HepG2 (cell line): Measurements from ENCODE around the gene FABP1. TPM values are rescaled to one million over a fixed set of nuclear protein-coding genes. Genes with fewer than 3 reads are reported as not detected.

Source experiments
- ATAC-seq: fragments of 200-7000 bp; cut with Tn5 transposase; 3 replicates; pipeline ENCODE4 v1.9.1; 2020; ENCODE audit warnings: mild to moderate bottlenecking, moderate library complexity
- BruUV-seq: library from RNA; stranded (reverse); fragments of 400-500 nt; replicated peaks from 2 replicates; lab custom pipeline; 2021; lab: Mats Ljungman, UMichigan
- CTCF ChIA-PET: fragments of 300-600 bp; formaldehyde crosslinking; extraction: SDS; loops from one replicate; lab custom pipeline; 2021; ENCODE audit warnings: low total read pairs, inconsistent platforms, low intra/inter-chr PET ratio; lab: Yijun Ruan, JAX
- POLR2A ChIA-PET: fragments of 350-600 bp; sonication (Branson Sonifier 250); formaldehyde crosslinking; loops from one replicate; lab custom pipeline; 2020; ENCODE audit warnings: antibody characterized with exemption, inconsistent platforms; lab: Yijun Ruan, JAX
- DNase-seq: peaks from one replicate; pipeline ENCODE4 v3.0.0-alpha.2; 2015; ENCODE audit warnings: low spot score
- FAIRE-seq: peaks from 3 replicates; lab custom pipeline; 2011; peaks lifted over from hg19 to GRCh38; lab: Jason Lieb, UNC
- H2AFZ ChIP-seq: one replicate; pipeline ENCODE4 v1.6.1; 2011; ENCODE audit warnings: low read length, inconsistent platforms
- H3K27ac ChIP-seq: fragments of 300-600 bp; 3 replicates; pipeline ENCODE4 v1.8.0; 2011; ENCODE audit warnings: mixed run types, mild to moderate bottlenecking, mixed read lengths, low read length, inconsistent platforms; ENCODE audit not compliant: insufficient read depth; ENCODE audit errors: extremely low read length
- H3K27me3 ChIP-seq, 2 experiments: fragments of 200-600 bp in 1 of 2; 2 replicates in 1 of 2; 3 replicates in 1 of 2; pipeline versions ENCODE4 v1.6.0 to v1.8.0; 2011; ENCODE audit warnings: low read length in 2 of 2, mild to moderate bottlenecking in 2 of 2, moderate library complexity in 2 of 2, inconsistent platforms in 1 of 2; ENCODE audit not compliant: insufficient read depth in 2 of 2, control insufficient read depth in 1 of 2
- H3K36me3 ChIP-seq, 2 experiments: fragments of 200-600 bp in 1 of 2; replicated peaks in 1 of 2; 2 replicates in 1 of 2; 3 replicates in 1 of 2; pipeline versions ENCODE4 v1.5.1 to v1.8.0; 2011; ENCODE audit warnings: low read length in 2 of 2, inconsistent platforms in 1 of 2; ENCODE audit not compliant: insufficient read depth in 2 of 2, control insufficient read depth in 1 of 2
- H3K4me1 ChIP-seq: 2 replicates; pipeline ENCODE4 v1.5.1; 2012; ENCODE audit warnings: low read length, inconsistent platforms; ENCODE audit not compliant: insufficient read depth
- H3K4me2 ChIP-seq: 2 replicates; pipeline ENCODE4 v1.6.0; 2011; ENCODE audit warnings: low read depth, low read length, inconsistent platforms
- H3K4me3 ChIP-seq, 3 experiments: fragments of 200-600 bp in 1 of 3; sonication (generic), shearing (Covaris generic) in 1 of 3; replicated peaks in 1 of 3; 2 replicates each; pipeline ENCODE4 v1.5.1; 2011 to 2016; ENCODE audit warnings: low read length in 3 of 3, inconsistent platforms in 2 of 3, low read depth in 2 of 3, mild to moderate bottlenecking in 2 of 3, control low read depth in 1 of 3, mixed read lengths in 1 of 3; ENCODE audit not compliant: insufficient read depth in 1 of 3
- H3K79me2 ChIP-seq: one replicate; pipeline ENCODE4 v1.6.1; 2011; ENCODE audit warnings: low read length, inconsistent platforms; ENCODE audit not compliant: insufficient read depth
- H3K9ac ChIP-seq: 2 replicates; pipeline ENCODE4 v1.6.0; 2011; ENCODE audit warnings: mild to moderate bottlenecking, low read depth, low read length, inconsistent platforms; ENCODE audit not compliant: insufficient read depth
- H3K9me3 ChIP-seq: 2 replicates; pipeline ENCODE4 v1.5.1; 2012; ENCODE audit warnings: mild to moderate bottlenecking, low read length
- H4K20me1 ChIP-seq: 2 replicates; pipeline ENCODE4 v1.6.0; 2011; ENCODE audit warnings: inconsistent platforms, mild to moderate bottlenecking, low read length, moderate library complexity; ENCODE audit not compliant: insufficient read depth
- ATF1 ChIP-seq: IDR thresholded peaks from 2 replicates; pipeline ENCODE4 v1.6.1; 2016; ENCODE audit warnings: mild to moderate bottlenecking, control low read depth
- GLMP ChIP-seq: sonication (generic); formaldehyde crosslinking; IDR thresholded peaks from 2 replicates; pipeline ENCODE4 v1.9.0; 2021; ENCODE audit warnings: missing genetic modification reagents, mild to moderate bottlenecking, borderline replicate concordance
- HIVEP1 ChIP-seq: sonication (generic); formaldehyde crosslinking; IDR thresholded peaks from 2 replicates; pipeline ENCODE4 v1.4.0; 2020; ENCODE audit warnings: mild to moderate bottlenecking, missing genetic modification reagents
- HMGXB4 ChIP-seq, 2 experiments: sonication (generic) in 1 of 2; formaldehyde crosslinking in 1 of 2; IDR thresholded peaks; 2 replicates each; pipeline versions ENCODE4 v1.4.0 to v1.6.1; 2018 to 2020; ENCODE audit warnings: missing genetic modification reagents in 2 of 2, borderline replicate concordance in 1 of 2, low read depth in 1 of 2, mild to moderate bottlenecking in 1 of 2, missing biosample characterization in 1 of 2
- KDM4B ChIP-seq: sonication (generic); formaldehyde crosslinking; IDR thresholded peaks from 2 replicates; pipeline ENCODE4 v1.4.0; 2020; ENCODE audit warnings: missing genetic modification reagents
- NFYB ChIP-seq: sonication (generic); formaldehyde crosslinking; IDR thresholded peaks from 2 replicates; pipeline ENCODE4 v1.4.0; 2020; ENCODE audit warnings: missing genetic modification reagents
- PAX8 ChIP-seq: sonication (generic); formaldehyde crosslinking; IDR thresholded peaks from 2 replicates; pipeline ENCODE4 v1.8.0; 2022; ENCODE audit warnings: mild to moderate bottlenecking, missing genetic modification reagents, borderline replicate concordance
- RARG ChIP-seq: sonication (generic); formaldehyde crosslinking; IDR thresholded peaks from 2 replicates; pipeline ENCODE4 v1.4.0; 2020; ENCODE audit warnings: low read depth, mild to moderate bottlenecking, missing genetic modification reagents
- REST ChIP-seq, 2 experiments: IDR thresholded peaks; 2 replicates each; pipeline ENCODE4 v1.6.1; 2011 to 2012; ENCODE audit warnings: low read length in 2 of 2, borderline replicate concordance in 1 of 2, low read depth in 1 of 2, mild to moderate bottlenecking in 1 of 2, moderate library complexity in 1 of 2
- TERF1 ChIP-seq: sonication (generic); formaldehyde crosslinking; IDR thresholded peaks from 2 replicates; pipeline ENCODE4 v1.8.0; 2022; ENCODE audit warnings: mild to moderate bottlenecking, missing genetic modification reagents, moderate library complexity
- ZNF160 ChIP-seq: sonication (generic); formaldehyde crosslinking; IDR thresholded peaks from 2 replicates; pipeline ENCODE4 v1.8.0; 2022; ENCODE audit warnings: mild to moderate bottlenecking, inconsistent platforms, missing genetic modification reagents
- ZNF264 ChIP-seq: sonication (generic); formaldehyde crosslinking; IDR thresholded peaks from 2 replicates; pipeline ENCODE4 v1.4.0; 2020; ENCODE audit warnings: missing genetic modification reagents
- ZNF550 ChIP-seq: sonication (generic); formaldehyde crosslinking; IDR thresholded peaks from 2 replicates; pipeline ENCODE4 v1.4.0; 2020; ENCODE audit warnings: mild to moderate bottlenecking, missing genetic modification reagents, borderline replicate concordance
- ZNF713 ChIP-seq: sonication (generic); formaldehyde crosslinking; IDR thresholded peaks from 2 replicates; pipeline ENCODE4 v1.4.0; 2020; ENCODE audit warnings: mild to moderate bottlenecking, missing genetic modification reagents
- ZNF75D ChIP-seq: sonication (generic); formaldehyde crosslinking; IDR thresholded peaks from 2 replicates; pipeline ENCODE4 v1.8.1; 2023; ENCODE audit warnings: missing genetic modification reagents, mild to moderate bottlenecking, borderline replicate concordance
- ZSCAN21 ChIP-seq: sonication (generic); formaldehyde crosslinking; IDR thresholded peaks from 2 replicates; pipeline ENCODE4 v1.8.0; 2022; ENCODE audit warnings: mild to moderate bottlenecking, missing genetic modification reagents, moderate library complexity, borderline replicate concordance
- WGBS: methylation state at CpG from one replicate; pipeline ENCODE4 v1.1.6; 2017; ENCODE audit warnings: low lambda C conversion rate; 5-methylcytosine and 5-hydroxymethylcytosine counted together
- in situ Hi-C: cut with HindIII; loops from 2 replicates; pipeline ENCODE4 v1.10.0; 2017; ENCODE audit warnings: low pct_unique_long_range_greater_than_20kb; ENCODE audit not compliant: extremely low pct_ligation_motif_present
- intact Hi-C: fragments of 100-400 bp; cut with micrococcal nuclease; formaldehyde crosslinking; loops from one replicate; pipeline ENCODE4 v1.10.0; 2022; ENCODE audit not compliant: unreplicated experiment
- polyA plus RNA-seq, 8 experiments: library from polyadenylated mRNA; depleted of rRNA in 3 of 8; stranded (reverse) in 7 of 8; unstranded in 1 of 8; fragments of >200 nt; fragmentation: Illumina TruSeq in 4 of 8; extraction: Trizol in 4 of 8; gene quantifications; 2 replicates each; pipeline versions ENCODE4 v1.2.1 to v1.2.3, GENCODE V29; 2011 to 2016; ENCODE audit warnings: low read depth in 4 of 8, missing spikeins in 1 of 8, mixed read lengths in 1 of 8; ENCODE audit not compliant: insufficient read depth in 1 of 8
- total RNA-seq, 5 experiments: library from RNA; depleted of rRNA; stranded (reverse); fragments of >200 nt; fragmentation: Illumina TruSeq; extraction: Trizol; gene quantifications; 2 replicates each; pipeline ENCODE4 v1.2.3, GENCODE V29; 2016; ENCODE audit warnings: low read depth in 1 of 5

Gene FABP1
- total and polyA plus RNA-seq, 2 of the 13 experiments (the other 11 are each of a cell fraction or from before 2014, with no cell fraction given) = 644 to 1,608 TPM

GRCh38 chr2:88100489-88100858 lies 27.4 kb downstream of the FABP1 start:
- H3K27ac ChIP-seq = no peak overlapping the region
- in situ Hi-C loops = no loop called here
- WGBS = 40% methylated on average over 3 of the region's 3 CpGs
- H3K4me1 ChIP-seq = peaks cover 7% of the 10 kb centered on the region
- H3K27me3 ChIP-seq = peaks cover 3 to 34% of the 10 kb centered on the region in 2 experiments; a peak in 4 of 5 replicates
- ATAC-seq (peak; percentile 45; the same call in 2 of the 3 replicates), FAIRE-seq (no peak)
- H4K20me1 ChIP-seq = no peaks in the 10 kb centered on the region
- no peak overlapping the region for H3K4me2 ChIP-seq
- POLR2A ChIA-PET = interaction anchor here (1.1 to 1.3 kb wide), 2 partner anchors 25 to 27 kb away, joined by 4 to 6 read pairs; partner anchors contain the start of gene FABP1
- H3K9me3 ChIP-seq = no peaks in the 10 kb centered on the region
- H3K36me3 ChIP-seq = no peaks in the 10 kb centered on the region
- BruUV-seq = no TSS peak
- TF ChIP-seq KDM4B (CRISPR knock-in tag) (no peak), ZNF550 (no peak), ZSCAN21 (CRISPR knock-in tag) (no peak), RARG (CRISPR knock-in tag) (no peak), HMGXB4 (CRISPR knock-in tag; IDR thresholded peaks at IDR 0.05; ENCODE audit: borderline replicate concordance in 1 of 2, low read depth in 1 of 2) (no peak), REST (IDR thresholded peaks at IDR 0.05; ENCODE audit: borderline replicate concordance in 1 of 2, low read depth in 1 of 2, low read length in 2 of 2) (no peak), TERF1 (no peak), ZNF75D (no peak), ZNF264 (CRISPR knock-in tag) (no peak), HIVEP1 (CRISPR knock-in tag) (no peak), ZNF160 (CRISPR knock-in tag) (no peak), GLMP (CRISPR knock-in tag) (no peak), ATF1 (CRISPR knock-in tag) (no peak), PAX8 (CRISPR knock-in tag) (no peak), ZNF713 (CRISPR knock-in tag) (no peak), NFYB (CRISPR knock-in tag) (no peak)
- TF ChIP-seq, all 625 proteins: peak for 0
- H3K79me2 ChIP-seq = no peaks in the 10 kb centered on the region
- no peak overlapping the region for H3K4me3 ChIP-seq
- H3K9ac ChIP-seq = no peak overlapping the region
- H2AFZ ChIP-seq = no peak overlapping the region
- intact Hi-C loops = no loop called here
- no peak for DNase-seq
- CTCF ChIA-PET = no interaction called here
